Kidney tubule cell (primary cell): ENCODE data around the gene NYAP2.
A peak's percentile ranks its signal among the peaks of the same experiment; 100 is the strongest.

ENCODE experiments used
- DNase-seq: peaks from one replicate; pipeline ENCODE4 v3.0.0-alpha.2; 2018; ENCODE audit warnings: low spot score

NYAP2 gene

DNA sequence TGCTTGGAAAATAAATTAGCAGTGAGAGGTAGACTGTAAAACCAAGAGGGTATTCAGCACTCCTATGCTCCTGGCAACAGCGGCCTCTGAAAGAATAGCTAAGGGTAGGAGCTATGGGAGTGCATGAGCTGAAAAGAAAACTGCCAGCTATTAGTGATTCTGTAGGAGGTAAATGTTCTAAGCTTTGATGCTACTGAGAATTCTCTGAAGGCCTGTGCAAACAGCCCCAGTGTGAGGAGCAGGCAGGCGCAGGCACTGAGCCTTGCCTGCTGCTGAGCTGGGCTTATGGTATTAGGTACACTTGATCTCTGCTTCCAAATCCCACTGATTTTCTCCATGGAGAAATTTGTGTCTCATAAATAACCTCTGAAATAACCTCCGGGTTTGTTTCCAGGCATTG, 86.7 kb downstream of the NYAP2 start:
- DNase-seq = no peak

DNA sequence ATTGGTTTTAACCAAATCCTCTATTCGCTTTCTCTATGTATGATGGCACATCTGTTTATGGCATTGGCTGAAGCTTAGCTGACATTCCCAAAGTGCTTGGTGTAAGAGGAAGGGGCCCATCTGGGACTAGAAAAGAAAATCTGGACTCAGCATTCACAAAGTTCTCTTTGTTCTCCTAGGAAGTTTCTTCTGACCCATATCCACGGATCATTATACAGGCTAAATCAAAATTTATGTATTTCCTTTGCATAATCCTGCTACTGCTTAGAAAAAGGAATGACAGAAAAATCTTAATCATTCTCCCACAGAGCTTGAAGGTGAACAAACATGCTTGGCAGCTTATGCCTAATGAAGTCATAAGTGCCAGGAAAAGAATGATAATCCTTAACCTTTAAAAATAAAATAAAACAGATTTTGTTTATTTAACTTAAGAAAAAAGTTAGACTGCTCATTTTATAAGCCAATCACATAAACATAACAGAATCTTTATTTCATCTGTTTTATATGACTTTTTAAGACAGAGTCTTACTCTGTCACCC, 88.4 kb downstream of the NYAP2 start:
- DNase-seq = no peak

DNA sequence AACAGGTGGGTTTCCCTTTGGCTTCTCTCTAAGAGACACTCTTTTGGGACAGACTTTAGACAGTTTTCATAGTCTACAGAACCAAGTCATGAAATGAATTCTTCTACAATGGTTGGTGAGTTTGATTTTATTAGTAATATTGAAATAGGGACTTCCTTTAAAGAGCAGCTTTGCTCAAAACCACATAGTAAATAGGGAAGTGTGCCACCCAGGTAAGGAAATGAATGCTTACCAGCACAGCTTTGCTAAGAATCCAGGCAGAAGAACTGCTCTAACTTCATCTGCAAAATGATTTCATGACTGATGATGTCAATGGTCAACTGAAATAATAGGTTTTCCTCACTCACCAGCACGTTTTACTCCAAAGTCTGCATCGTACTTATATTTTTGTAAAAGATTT, 89.2 kb downstream of the NYAP2 start:
- DNase-seq = peak; percentile 6

DNA sequence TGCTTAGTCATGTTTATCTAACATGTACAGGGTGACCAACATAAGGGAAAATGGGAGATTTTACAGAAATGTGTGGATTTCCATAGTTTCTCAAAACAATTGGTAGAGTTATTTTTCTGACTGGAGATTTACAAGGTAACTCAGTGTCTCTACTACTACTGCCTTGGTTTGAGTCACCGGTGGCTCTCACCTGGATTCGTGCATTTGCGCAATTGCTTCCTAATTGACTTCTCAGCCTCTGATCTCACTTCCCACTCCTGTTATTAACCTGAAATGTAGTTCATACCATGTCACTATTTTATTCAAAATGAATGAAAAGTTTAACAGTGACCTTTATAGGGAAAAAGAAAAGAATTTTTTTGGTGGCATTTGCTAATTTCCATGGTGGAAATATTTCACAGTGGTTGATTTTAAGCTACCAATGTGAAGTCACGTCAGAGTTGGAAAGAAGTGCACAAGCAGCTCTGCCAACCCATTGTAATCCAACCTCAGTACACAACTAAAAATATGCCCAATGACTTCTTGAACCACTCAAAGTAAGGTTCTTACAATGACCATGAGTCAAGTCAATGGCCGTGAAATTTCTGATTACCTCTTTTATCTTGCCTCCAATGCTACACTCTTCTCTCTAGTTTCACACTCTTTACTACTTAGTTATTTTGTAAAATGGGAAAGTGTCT, 94.0 kb downstream of the NYAP2 start:
- peak; percentile 23 for DNase-seq

DNA sequence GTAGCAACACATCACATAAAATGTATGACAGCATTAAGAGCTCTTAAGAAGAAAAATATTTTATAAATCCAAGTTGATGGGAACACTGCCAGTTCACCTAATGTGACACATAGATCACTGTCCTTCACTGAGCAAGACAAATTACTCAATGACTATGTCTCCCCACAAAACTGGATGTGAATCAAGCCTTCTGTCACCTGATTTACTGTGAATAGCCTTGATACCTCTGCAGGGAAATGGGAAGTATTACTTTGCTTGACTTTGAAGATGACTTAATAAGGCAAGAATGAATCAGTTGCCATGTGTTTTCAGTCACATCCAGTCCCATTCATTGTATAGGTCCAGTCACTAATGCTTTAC, 94.6 kb downstream of the NYAP2 start:
- DNase-seq = peak; percentile 94

DNA sequence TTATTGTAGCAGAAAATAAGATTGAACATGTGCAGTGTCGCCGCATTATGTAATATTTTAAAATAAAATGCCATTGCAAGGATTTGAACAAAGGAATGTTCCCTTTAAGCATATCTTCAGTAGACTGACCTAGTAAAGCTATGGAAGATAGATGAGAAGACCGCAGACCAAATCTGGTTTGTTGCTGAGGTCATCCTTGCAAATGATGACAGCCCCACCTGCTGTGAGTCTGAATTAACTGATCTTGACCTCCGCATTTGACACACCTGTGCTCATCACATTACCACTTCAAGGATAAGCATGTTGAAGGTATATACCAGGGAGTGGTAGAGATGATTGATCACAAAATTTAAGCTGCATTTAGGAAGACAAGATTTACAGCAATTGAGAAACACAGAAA, 96.2 kb downstream of the NYAP2 start:
- DNase-seq = no peak

DNA sequence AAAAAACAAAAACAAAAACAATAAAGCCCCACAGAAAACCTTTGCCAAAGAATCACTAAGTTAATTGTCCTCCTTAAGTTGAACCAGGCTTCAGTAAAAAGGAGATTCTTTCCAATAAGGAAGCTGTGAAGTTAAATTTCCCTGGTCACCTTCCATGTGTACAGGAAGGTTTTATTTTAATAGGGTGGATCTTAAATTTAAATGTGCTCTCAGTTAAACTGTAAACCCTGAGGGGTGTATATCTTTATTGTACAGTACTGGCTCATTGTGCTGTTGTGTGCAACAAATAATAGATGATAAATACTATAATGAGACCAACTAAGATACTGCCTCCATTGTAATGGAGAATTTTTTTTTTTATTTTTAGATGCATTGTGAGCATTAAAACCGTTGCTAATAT, 97.1 kb downstream of the NYAP2 start:
- DNase-seq = no peak

DNA sequence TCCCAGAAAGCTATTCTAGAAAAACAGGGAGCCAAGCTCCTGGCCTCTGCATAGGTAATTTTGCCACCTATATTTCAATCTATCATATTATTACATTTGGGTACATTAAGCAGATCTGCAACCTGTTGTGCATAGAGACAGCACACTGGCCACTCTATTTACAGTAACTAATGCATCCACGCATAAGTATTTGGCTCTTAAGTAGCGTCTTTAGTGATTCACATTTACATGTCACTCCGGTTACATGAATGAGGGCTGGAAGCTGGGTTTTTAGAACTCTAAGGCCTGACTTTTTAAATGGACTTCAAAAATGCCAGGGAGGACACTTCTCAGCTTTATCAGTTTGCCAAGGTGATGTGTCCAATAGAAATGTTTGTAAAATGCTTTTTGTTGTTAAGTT, 97.7 kb downstream of the NYAP2 start:
- no peak for DNase-seq

DNA sequence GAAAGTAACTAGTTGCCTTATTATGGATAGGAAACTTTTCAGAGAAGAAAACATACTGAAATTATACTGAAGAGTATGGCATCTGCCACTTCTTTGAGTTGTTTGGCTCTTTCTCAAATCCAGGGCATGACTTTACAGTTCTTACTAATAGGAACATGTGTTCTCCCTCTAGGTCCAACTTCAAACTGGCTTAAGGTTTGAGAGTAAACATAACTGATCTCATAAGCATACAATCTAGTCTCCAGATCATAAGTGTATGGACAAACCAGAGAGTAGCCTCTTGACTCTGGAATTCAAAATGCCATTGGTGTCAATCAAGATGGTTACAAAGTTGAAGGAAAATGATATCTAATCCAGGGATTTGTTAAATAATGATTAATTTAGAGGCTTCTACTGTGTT, 101.5 kb downstream of the NYAP2 start:
- DNase-seq = no peak

DNA sequence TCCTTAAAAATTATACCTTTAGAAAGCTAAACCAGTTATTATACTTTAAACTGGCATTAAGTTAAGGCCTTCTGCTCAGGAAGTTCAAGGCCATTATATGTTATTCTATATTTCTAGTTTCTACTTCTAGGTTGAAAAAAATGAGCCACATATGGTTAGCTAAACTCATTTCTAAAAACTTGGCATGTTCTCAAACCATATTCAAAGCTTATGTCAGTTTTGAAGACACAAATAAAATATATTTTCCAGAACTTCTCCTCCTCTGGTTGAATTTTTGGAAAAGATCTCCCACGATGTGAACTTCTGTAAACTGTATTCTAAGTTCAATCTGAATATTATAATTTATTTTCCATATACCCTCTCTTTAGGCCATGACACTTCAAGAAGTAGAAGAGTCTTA, 103.5 kb downstream of the NYAP2 start:
- DNase-seq = no peak

DNA sequence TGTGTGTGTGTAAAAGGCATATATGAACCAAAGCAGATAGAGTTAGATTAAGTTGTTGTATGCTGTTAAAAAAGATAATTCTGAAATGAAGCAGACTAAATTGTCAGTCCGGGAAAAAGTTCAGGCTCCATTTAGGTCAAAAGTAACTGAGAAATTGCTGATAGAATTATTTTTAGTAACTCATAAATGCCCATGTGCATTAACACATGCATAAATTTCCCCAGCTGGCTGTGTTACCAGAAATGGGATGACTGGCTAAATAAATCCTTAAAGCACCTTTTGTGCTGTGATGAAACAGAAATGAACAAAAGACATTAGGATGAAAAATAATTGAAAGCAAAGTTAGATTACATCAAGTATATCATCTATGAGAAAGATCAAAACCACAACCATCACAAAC, 111.3 kb downstream of the NYAP2 start:
- no peak for DNase-seq

DNA sequence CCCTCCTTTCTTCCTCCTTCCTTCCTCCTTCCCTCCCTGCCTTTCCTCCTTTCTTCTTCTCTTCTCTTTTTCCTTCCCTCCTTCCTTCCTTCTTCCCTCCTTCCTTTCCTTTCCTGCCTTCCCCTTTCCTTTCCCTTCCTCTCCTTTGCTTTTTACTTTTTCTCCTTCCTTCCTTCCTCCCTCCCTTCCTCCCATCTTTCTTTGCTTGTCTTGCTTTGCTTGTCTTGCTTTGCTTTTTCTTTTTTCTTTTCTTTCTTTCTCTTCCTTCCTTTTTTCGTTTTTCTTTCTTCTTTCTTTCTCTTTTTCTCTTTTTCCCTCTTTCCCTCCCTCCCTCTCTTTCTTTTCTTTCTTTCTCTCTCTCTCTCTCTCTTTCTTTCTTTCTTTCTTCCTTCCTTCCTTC, 113.0 kb downstream of the NYAP2 start:
- DNase-seq = no peak

DNA sequence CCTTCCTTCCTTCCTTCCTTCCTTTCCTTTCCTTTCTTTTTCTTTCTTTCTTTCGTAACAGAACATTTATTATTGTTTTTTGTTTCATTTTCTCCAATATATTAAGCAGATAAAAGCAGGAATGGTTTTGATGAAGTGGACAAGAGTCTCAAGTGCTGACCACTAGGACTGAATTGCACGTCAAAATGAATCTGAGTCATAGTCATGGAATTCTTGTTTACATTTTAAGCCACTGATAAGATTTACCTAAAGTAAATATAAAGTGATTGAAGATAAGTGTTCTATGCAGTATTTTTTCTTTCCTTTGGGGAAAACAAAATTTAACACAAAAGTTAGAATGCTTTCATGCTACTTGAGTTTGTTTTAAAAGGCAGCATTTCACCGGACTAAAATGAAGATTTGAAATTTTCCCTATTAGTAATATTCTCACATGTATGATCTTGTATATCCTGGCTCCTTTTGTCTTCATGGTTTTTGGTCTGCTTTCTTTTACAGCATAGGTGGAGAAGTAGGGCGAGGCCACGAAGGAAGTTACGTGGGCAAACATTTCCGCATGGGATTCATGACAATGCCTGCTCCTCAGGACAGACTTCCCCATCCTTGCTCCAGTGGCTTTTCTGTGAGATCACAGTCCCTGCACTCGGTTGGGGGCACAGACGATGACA, 113.5 kb downstream of the NYAP2 start:
- DNase-seq = no peak

DNA sequence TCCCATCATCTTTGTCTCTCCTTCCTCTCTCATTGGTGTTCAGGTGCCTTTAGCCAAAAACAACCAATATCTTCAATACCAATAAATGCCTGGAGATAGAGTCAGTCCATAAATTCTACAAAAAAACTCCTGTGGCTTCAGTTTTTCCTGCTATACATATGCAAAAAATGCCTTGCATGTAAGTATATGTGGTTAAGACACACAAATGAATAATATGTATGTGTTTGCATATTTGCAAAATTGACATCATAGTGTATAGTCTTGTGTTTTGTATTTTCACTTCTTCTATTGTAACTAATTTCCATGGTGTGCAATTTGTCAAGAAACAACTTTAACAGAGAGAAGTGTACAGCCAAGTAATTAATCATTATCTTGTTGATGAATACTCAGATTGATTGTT, 115.5 kb downstream of the NYAP2 start:
- DNase-seq = no peak

DNA sequence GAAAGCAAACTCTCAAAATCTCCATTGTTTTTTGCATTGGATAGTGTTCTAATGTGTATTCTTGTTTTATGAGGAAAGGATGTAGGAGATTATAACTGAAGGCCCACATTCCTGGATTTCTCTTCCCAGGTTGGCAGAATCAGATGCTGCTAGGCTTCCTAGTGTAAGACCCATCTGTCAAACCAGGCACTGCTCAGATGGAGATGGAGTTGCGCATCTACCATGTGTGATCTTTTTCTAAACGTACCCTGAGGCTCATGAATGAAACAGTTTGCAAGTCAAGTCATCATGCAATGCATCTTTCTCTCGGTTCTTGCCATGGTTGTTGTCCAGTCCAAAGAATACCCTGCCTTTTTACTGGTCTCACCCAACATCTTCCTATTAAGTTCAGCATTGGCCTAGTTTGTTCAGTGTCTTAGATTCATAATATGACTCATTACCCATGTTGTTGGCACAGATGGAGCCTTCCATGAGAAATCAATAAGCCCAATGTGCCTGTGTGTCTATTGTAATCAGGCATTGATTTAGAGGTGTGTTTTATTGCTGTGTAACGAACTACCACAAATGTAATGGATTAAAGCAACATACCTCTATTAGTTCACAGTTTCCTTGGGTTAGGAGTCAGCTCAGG, 127.4 kb downstream of the NYAP2 start:
- DNase-seq = no peak

DNA sequence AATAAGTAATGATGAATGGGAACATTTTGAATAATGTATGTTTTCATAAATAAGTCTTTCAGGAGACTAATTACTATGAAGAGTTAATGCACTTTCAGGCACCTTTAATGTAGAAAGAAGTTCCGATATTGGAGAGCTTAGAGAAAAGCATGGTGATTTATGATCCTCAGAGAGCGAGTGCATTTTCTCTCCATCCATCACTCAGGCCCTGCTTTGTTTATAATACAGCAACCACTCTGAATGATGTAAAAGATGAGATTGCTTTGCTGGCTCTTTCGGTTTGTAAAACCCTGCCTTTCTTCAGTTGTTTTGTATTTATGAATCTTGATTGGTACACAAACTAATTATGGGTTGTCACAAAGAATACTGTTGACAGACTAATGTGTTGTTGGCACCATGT, 132.0 kb downstream of the NYAP2 start:
- DNase-seq = no peak

DNA sequence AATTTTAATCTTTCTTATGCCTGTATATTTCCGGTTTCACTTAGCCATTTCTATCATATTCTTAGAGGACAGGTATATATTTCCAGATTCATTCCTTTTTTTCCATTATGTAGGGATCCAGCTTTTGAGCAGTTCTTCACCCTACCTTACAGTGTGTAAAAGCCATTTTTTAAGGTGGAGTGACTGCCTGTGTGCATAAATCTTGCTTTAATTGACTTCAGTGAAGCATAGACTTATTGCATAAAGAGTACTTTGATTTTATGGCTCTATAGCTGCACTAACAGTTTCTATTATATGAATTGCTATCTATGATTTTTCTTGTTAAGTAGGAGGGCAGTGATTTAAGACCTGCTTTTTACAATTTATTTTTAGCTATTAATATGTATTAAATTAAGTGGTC, 132.6 kb downstream of the NYAP2 start:
- no peak for DNase-seq

DNA sequence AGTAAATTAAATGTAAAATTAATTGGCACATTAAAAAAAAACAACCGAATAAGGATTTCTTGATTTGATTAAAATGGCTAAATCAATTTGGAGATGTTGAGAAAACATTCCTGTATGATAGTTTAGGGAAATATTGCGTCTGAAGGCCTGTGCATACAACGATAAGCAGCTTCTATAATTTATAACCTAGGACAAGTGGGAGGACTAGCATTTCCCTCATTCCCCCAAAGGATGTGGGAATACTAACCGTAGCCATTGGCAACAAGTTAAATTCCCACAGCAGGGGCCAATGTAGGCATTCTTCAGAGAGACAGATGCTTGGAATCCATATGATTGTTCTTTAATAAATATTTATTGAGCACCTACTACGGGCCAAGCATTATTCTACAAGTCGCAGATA, 134.5 kb downstream of the NYAP2 start:
- DNase-seq = no peak

DNA sequence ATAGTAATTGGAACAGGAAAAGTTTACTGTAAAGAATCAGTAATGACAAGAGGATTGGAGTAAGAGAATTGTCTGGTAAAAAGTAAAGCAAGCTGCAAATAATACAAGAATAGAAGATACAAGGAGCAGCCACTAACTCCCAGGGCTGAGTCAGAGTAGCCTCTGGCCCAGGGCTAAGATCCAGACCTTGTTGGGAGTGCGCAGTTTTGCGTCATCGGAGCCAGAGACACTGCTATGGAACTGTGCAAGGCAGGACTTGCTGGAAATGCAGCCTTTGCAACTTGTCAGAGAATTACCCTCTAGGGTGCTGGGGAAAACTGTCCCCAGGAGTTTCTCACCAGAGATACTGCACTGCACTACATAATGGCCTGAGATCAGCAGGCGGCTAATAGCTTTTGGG, 135.2 kb downstream of the NYAP2 start:
- no peak for DNase-seq

DNA sequence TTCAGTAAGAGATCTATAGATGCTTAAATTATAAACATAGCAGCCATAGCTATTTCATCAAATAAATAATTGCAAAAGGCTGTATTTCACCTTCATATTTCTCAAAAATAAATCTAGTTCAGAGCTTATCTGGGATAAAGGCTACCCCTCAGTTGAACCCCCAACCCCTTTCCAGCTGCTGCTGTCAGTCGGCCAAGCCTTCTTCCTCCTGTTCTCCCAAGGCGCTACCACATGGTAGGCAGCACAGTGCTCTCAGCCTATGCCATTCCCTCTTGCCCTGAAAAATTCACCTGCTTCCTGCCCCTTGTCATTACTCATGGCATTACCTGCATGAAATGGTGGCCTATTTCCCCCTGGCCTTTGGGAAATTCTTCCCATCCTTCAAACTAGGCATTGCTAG, 136.5 kb downstream of the NYAP2 start:
- no peak for DNase-seq

DNA sequence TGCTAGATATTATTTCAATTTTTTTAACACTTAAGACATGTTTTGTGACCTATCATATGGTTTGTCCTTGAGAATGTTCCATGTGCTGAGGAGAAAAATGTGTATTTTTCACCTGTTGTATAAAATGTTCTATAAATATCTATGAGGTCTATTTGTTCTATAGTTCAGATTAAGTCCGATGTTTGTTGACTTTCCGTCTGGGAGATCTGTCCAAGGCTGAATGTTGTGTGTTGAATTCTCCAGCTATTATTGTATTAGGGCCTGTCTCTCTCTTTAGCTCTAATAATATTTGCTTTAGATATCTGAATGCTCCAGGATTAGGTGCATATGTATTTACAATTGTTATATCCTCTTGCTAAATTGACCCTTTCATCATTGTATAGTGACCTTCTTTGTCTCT, 144.1 kb downstream of the NYAP2 start:
- DNase-seq = no peak

DNA sequence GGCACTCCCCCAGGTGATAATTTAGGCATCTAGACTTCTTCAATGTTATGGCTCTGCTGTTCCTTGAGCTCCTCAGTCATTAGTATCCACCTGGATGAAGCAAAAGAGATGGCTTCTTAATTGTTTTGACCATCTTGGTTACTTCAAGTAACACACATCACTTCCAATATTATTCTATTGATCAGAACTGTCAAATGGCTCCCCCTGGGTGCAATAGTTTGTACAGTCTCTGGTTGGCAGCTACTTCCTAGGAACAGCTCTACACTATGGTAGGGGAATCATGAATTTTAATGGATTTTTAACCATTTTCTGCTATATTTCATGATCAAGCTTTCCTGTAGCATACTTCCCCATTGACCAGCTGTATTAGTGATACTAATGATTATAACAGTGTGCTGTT, 157.0 kb downstream of the NYAP2 start:
- no peak for DNase-seq

DNA sequence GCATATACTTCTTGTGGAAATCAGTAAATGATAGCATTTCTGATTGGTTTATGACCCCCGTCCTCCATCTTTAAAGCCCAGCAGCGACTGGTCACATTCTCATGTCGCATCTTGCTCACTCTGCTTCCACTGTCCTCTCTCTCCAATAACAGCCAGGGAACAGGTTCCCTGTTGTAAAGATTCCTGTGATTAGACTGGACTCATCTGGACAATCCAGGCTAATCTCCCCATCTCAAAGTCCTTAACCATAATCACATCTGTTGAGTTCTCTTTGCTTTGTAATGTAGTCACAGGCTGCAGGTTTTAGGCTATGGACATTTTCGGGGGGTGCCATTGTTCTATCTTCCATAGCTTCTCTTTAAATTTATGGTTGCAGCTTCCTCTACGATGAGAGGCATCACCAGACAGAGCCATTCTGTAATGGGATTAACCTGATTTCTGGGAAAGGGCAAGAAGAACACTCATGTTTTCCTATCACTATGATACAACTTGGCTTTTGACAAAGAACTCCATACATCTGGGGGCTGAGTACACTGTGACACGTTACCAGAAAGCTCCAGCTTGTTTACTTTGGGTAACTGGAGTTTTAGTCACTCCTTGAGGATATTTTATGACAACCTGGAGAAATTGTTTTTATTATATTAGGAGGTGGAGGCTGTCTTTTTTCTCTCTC, 159.0 kb downstream of the NYAP2 start:
- DNase-seq = no peak
